ENCODE results near the gene CCDC28B.

The CCDC28B gene

GRCh38 chr1:32180186-32181060 lies 20.0 kb upstream of the CCDC28B start:
- ChIA-PET POLR2A (interaction anchor here (0.6 to 2.5 kb wide), 4 partner anchors 9 to 156 kb away, joined by 3 to 13 read pairs (median 5); partner anchors contain the start of genes CCDC28B, KPNA6 and MARCKSL1), CTCF (interaction anchor here (0.9 to 3.4 kb wide), 5 partner anchors 12 to 71 kb away, joined by 3 to 11 read pairs (median 5); partner anchors contain the start of gene LCK)
- no peak for TF ChIP-seq CTCF (IDR thresholded peaks at IDR 0.05; ENCODE audit: control extremely low read depth, extremely low read depth, low read depth, missing control alignments)
- DNase-seq (ENCODE audit: extremely low spot score), result peak; percentile 53

- DNase-seq (ENCODE audit: extremely low spot score), result no peak
- ChIA-PET CTCF (interaction anchor here (1.0 to 3.4 kb wide), 4 partner anchors 11 to 67 kb away, joined by 4 to 11 read pairs (median 6); no protein-coding TSS in a partner anchor), POLR2A (interaction anchor here (0.6 to 2.5 kb wide), 4 partner anchors 9 to 155 kb away, joined by 3 to 13 read pairs (median 4); partner anchors contain the start of genes CCDC28B, KPNA6 and MARCKSL1)
- TF ChIP-seq CTCF (IDR thresholded peaks at IDR 0.05; ENCODE audit: control extremely low read depth, extremely low read depth, low read depth, missing control alignments), result no peak
Measured at GRCh38 chr1:32181065-32181464, 19.3 kb upstream of the CCDC28B start.

GRCh38 chr1:32181563-32181962 lies 18.8 kb upstream of the CCDC28B start:
- ChIA-PET CTCF (interaction anchor here (2.6 to 3.4 kb wide), 2 partner anchors 34 to 67 kb away, joined by 7 to 11 read pairs; no protein-coding TSS in a partner anchor), POLR2A (interaction anchor here (0.7 to 1.0 kb wide), 3 partner anchors 74 to 155 kb away, joined by 3 to 6 read pairs (median 4); partner anchors contain the start of genes KPNA6 and MARCKSL1)

GRCh38 chr1:32182060-32182459 lies 18.3 kb upstream of the CCDC28B start:
- CTCF ChIA-PET, result interaction anchor here (2.6 to 3.4 kb wide), 2 partner anchors 33 to 66 kb away, joined by 7 to 11 read pairs; no protein-coding TSS in a partner anchor
- POLR2A ChIA-PET, result interaction anchor here (0.7 to 1.0 kb wide), 3 partner anchors 74 to 154 kb away, joined by 3 to 6 read pairs (median 4); partner anchors contain the start of genes KPNA6 and MARCKSL1
- TF ChIP-seq CTCF (IDR thresholded peaks at IDR 0.05; ENCODE audit: control extremely low read depth, extremely low read depth, low read depth, missing control alignments), result no peak
- DNase-seq (ENCODE audit: extremely low spot score), result no peak

More at GRCh38 chr1:32181563-32181962, 18.8 kb upstream of the CCDC28B start:
- no peak for TF ChIP-seq CTCF (IDR thresholded peaks at IDR 0.05; ENCODE audit: control extremely low read depth, extremely low read depth, low read depth, missing control alignments)
- DNase-seq (ENCODE audit: extremely low spot score), result no peak

GRCh38 chr1:32184650-32185049 lies 15.7 kb upstream of the CCDC28B start:
- no peak for DNase-seq (ENCODE audit: extremely low spot score)
- CTCF ChIA-PET, result interaction anchor here (1.3 to 2.2 kb wide), 2 partner anchors 13 to 31 kb away, joined by 3 to 10 read pairs; no protein-coding TSS in a partner anchor
- TF ChIP-seq CTCF (IDR thresholded peaks at IDR 0.05; ENCODE audit: control extremely low read depth, extremely low read depth, low read depth, missing control alignments), result no peak
- POLR2A ChIA-PET, result interaction anchor here (0.7 kb wide), 1 partner anchor 12 kb away, joined by 3 read pairs; no protein-coding TSS in a partner anchor

- no peak for TF ChIP-seq CTCF (IDR thresholded peaks at IDR 0.05; ENCODE audit: control extremely low read depth, extremely low read depth, low read depth, missing control alignments)
- POLR2A ChIA-PET, result interaction anchor here (0.6 to 1.2 kb wide), 2 partner anchors 12 to 48 kb away, joined by 3 read pairs; no protein-coding TSS in a partner anchor
- no peak for DNase-seq (ENCODE audit: extremely low spot score)
- CTCF ChIA-PET, result interaction anchor here (1.4 to 2.2 kb wide), 2 partner anchors 30 to 62 kb away, joined by 3 to 10 read pairs; no protein-coding TSS in a partner anchor
Measured at GRCh38 chr1:32186077-32186476, 14.3 kb upstream of the CCDC28B start.
